ENCODE results near the gene EDDM3A.
"Not testable (repeated sequence)": the region's sequence is repeated elsewhere in the genome, so short reads cannot be mapped to it uniquely, and the experiment has no call there.

EDDM3A gene

DNA sequence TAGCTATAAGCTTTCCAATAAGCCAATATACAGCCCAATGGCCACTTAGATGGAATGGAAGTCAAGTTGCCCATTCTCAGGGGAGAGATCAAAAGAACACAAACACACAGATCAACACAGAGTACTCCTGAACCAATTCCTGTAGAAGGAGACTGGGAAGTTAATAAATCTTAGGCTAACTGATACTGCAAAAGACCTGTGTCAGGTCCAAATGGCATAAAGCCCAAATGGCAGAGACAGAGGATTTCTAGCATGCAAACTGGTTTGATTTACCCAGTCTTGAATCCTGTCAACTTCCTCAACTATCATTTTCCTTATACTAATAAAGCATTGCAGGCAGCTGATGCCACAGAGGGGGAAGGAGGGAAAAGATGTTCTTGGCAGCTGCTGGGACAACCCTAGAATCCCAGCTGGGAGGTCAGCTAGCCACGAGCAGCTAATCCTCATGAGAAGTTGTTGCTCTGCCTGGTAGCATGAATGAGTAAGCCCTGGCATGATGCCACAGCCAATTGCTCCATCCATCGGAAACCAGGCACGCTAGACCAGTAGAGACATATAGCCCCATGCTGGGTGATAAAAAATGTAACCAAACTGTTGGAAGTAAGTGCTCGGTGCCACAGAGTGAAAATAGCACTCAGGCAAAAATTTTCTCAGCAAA is 31.0 kb upstream of the EDDM3A start:
- H3K9me3 ChIP-seq (ENCODE audit: control insufficient read depth, low read length): no peaks in the 10 kb centered on the region
- no peak overlapping the region for H3K9ac ChIP-seq (ENCODE audit: low read length)
- H3K4me3 ChIP-seq (ENCODE audit: low read length): no peak overlapping the region
- H3K27me3 ChIP-seq (ENCODE audit: control insufficient read depth, insufficient read depth, low read length): no peaks in the 10 kb centered on the region
- H3K36me3 ChIP-seq (ENCODE audit: control insufficient read depth, insufficient read depth, low read length): no peaks in the 10 kb centered on the region
- peaks cover 66% of the 10 kb centered on the region for H3K4me1 ChIP-seq (ENCODE audit: control insufficient read depth, insufficient read depth, low read length)

DNA sequence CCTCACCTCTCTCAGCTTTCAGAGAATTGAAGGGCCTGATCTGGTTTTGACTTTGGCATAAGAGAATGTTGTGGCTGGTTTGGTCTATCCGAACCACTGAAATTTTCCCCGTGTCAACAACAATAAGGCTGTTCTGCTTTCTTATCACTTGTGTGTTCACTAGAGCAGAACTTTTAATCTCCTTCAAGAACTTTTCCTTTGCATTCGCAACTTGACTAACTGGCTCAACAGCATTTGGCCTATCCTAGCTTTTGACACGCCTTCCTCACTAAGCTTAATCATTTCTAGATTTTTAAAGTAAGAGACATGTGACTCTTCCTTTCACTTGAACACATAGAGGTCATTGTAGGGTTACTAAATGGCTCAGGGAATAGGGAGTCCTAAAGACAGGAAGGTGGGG is 25.9 kb upstream of the EDDM3A start:
- H3K9me3 ChIP-seq (ENCODE audit: control insufficient read depth, low read length): no peaks in the 10 kb centered on the region
- no peaks in the 10 kb centered on the region for H3K36me3 ChIP-seq (ENCODE audit: control insufficient read depth, insufficient read depth, low read length)
- H3K4me3 ChIP-seq (ENCODE audit: low read length): no peak overlapping the region
- H3K27me3 ChIP-seq (ENCODE audit: control insufficient read depth, insufficient read depth, low read length): no peaks in the 10 kb centered on the region
- no peak overlapping the region for H3K9ac ChIP-seq (ENCODE audit: low read length)
- H3K4me1 ChIP-seq (ENCODE audit: control insufficient read depth, insufficient read depth, low read length): peaks cover 33% of the 10 kb centered on the region

DNA sequence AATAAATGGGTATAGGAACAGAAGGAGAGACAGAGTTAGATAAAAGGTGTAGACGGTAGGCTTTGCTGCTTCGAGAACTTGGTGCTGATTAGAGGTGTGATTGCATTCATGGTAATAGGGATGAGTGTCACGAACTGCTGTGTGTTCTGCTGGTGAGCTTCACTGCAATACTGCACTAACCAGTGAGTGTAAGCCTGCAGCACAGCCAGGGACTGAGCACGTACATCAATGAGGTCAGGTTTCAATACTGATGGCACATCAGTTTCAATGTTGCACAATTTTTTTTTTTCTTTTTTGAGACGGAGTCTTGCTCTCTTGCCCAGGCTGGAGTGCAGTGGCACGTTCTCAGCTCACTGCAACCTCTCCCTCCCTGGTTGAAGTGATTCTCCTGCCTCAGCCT is 24.9 kb upstream of the EDDM3A start:
- no peak overlapping the region for H3K4me3 ChIP-seq (ENCODE audit: low read length)
- no peak overlapping the region for H3K9ac ChIP-seq (ENCODE audit: low read length)
- no peaks in the 10 kb centered on the region for H3K27me3 ChIP-seq (ENCODE audit: control insufficient read depth, insufficient read depth, low read length)
- peaks cover 26% of the 10 kb centered on the region for H3K4me1 ChIP-seq (ENCODE audit: control insufficient read depth, insufficient read depth, low read length)
- no peaks in the 10 kb centered on the region for H3K36me3 ChIP-seq (ENCODE audit: control insufficient read depth, insufficient read depth, low read length)
- H3K9me3 ChIP-seq (ENCODE audit: control insufficient read depth, low read length): no peaks in the 10 kb centered on the region

DNA sequence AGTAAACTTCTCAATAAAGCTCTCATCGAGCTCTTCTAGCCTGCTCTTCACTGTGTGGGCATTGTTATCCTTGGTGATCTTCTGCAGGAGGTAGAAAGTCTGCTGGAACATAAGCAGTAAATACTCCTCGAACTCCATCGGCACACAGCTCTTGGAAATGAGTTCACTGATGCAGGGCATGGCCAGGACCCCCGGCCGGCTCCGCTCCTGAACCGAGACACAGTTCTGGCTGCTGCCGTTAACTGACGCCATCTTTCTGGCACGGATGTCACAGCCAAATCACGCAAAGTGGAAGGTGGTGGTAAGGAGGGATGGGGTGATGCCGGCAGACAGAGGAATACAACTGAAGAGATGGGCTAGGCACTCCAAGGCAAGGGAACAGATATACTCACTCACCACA is 23.7 kb upstream of the EDDM3A start:
- H3K4me3 ChIP-seq (ENCODE audit: low read length): no peak overlapping the region
- H3K9me3 ChIP-seq (ENCODE audit: control insufficient read depth, low read length): no peaks in the 10 kb centered on the region
- no peak overlapping the region for H3K9ac ChIP-seq (ENCODE audit: low read length)
- peaks cover 35% of the 10 kb centered on the region for H3K4me1 ChIP-seq (ENCODE audit: control insufficient read depth, insufficient read depth, low read length)
- H3K27me3 ChIP-seq (ENCODE audit: control insufficient read depth, insufficient read depth, low read length): no peaks in the 10 kb centered on the region
- no peaks in the 10 kb centered on the region for H3K36me3 ChIP-seq (ENCODE audit: control insufficient read depth, insufficient read depth, low read length)

DNA sequence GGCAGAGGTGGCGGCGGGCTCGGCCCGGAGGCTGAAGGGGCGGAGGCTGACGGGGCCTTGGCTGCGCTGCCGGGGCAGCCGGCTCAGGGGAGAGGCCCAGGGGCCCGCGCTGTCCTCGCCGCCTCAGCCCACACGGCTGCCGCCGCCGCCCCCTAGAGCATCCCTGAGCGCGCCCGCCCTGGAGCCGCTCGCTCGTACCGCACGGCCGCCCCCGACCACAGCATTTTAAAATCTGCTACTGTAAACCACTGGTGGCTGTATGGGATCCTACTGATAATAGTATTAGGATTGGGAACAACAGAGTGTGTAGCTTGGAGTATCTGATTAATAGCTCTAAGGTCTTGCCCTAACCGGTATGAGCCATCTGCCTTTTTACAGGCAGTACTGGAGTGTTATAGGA is 22.2 kb upstream of the EDDM3A start:
- peaks cover 31% of the 10 kb centered on the region for H3K4me1 ChIP-seq (ENCODE audit: control insufficient read depth, insufficient read depth, low read length)
- H3K27me3 ChIP-seq (ENCODE audit: control insufficient read depth, insufficient read depth, low read length): no peaks in the 10 kb centered on the region
- no peak overlapping the region for H3K9ac ChIP-seq (ENCODE audit: low read length)
- H3K4me3 ChIP-seq (ENCODE audit: low read length): no peak overlapping the region
- H3K36me3 ChIP-seq (ENCODE audit: control insufficient read depth, insufficient read depth, low read length): no peaks in the 10 kb centered on the region
- H3K9me3 ChIP-seq (ENCODE audit: control insufficient read depth, low read length): no peaks in the 10 kb centered on the region

DNA sequence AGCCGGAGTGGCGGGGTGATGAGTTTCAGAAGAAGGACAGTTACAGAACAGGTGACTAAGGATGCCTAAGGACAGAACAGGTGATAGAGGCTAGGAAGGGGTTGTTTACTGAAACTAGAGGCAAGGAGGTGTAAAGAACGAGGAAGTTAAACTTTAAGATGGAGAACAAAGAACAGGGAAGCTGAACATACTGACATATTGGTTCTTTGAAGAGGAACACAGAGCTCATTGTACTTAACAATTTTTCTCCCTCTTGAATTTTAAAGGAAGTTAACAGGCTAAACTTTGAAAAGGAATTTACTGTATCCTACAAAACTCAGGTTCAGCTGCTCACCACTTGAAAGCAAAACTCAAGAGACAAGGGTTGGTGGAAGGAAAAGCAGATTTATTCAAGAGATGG is 19.6 kb upstream of the EDDM3A start:
- H3K36me3 ChIP-seq (ENCODE audit: control insufficient read depth, insufficient read depth, low read length); H3K4me3 ChIP-seq (ENCODE audit: low read length); H3K9ac ChIP-seq (ENCODE audit: low read length); H3K27me3 ChIP-seq (ENCODE audit: control insufficient read depth, insufficient read depth, low read length); H3K4me1 ChIP-seq (ENCODE audit: control insufficient read depth, insufficient read depth, low read length); H3K9me3 ChIP-seq (ENCODE audit: control insufficient read depth, low read length): not testable (repeated sequence)

DNA sequence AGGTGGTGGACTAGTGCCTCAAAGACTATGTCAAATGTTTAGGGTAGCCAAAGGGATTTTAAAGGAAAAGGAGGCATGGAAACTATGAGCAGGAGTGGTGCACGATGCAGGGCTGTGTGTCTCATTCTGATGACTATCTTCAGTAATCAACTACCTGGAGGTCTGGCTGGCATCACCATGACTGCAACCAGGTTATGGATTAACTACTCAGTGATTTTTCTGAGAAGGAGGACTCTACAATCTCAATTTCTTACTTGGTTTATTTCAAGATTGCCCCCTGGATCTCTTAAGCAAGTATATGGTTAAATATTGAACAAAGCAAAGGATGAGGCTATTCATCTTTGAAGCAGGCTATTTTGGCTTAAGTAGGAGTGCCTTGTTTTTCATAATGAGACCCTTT is 19.2 kb upstream of the EDDM3A start:
- no peak overlapping the region for H3K9ac ChIP-seq (ENCODE audit: low read length)
- no peak overlapping the region for H3K4me3 ChIP-seq (ENCODE audit: low read length)
- H3K9me3 ChIP-seq (ENCODE audit: control insufficient read depth, low read length): no peaks in the 10 kb centered on the region
- H3K4me1 ChIP-seq (ENCODE audit: control insufficient read depth, insufficient read depth, low read length): peaks cover 8% of the 10 kb centered on the region
- H3K27me3 ChIP-seq (ENCODE audit: control insufficient read depth, insufficient read depth, low read length): no peaks in the 10 kb centered on the region
- no peaks in the 10 kb centered on the region for H3K36me3 ChIP-seq (ENCODE audit: control insufficient read depth, insufficient read depth, low read length)

DNA sequence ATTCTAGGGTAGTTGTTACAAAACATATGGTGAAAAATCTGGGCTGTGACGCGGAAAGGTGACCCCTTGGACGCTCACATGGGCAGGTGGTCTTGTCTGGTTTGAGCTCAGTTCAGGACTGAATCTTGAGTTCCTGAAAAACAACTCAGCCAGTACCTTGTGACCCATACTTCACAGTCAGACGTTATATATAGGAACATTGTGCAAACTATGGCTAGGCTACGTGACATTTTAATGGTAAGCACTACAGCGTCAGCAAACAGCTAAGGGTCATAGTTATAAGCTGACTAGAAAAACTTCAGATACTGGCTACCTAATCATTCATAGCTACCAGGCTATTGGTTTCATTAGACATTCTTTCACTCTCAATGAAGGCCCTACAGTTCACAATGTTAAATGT is 14.8 kb upstream of the EDDM3A start:
- no peak overlapping the region for H3K4me3 ChIP-seq (ENCODE audit: low read length)
- no peaks in the 10 kb centered on the region for H3K9me3 ChIP-seq (ENCODE audit: control insufficient read depth, low read length)
- H3K36me3 ChIP-seq (ENCODE audit: control insufficient read depth, insufficient read depth, low read length): no peaks in the 10 kb centered on the region
- H3K4me1 ChIP-seq (ENCODE audit: control insufficient read depth, insufficient read depth, low read length): peaks cover 8% of the 10 kb centered on the region
- H3K9ac ChIP-seq (ENCODE audit: low read length): no peak overlapping the region
- no peaks in the 10 kb centered on the region for H3K27me3 ChIP-seq (ENCODE audit: control insufficient read depth, insufficient read depth, low read length)

DNA sequence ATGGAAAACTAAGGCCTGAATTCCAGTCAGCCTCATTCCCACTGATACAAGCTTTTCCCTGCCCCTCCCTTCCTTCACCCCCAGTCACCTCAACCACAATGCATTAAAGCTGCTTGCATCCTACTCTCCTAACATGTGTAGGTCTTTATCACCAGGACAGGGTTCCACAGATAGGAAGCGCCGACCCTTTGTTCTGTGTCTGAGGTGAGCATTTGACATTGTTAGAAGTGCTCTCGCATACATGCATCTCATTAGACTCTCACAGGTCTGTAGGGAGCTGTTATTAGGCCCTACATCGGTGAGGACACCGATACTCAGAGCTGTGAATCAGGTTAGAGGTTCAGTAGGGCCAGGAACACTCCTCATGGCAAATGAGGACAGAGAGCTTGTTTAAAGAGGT is 13.2 kb upstream of the EDDM3A start:
- no peaks in the 10 kb centered on the region for H3K9me3 ChIP-seq (ENCODE audit: control insufficient read depth, low read length)
- no peak overlapping the region for H3K4me3 ChIP-seq (ENCODE audit: low read length)
- H3K9ac ChIP-seq (ENCODE audit: low read length): no peak overlapping the region
- no peaks in the 10 kb centered on the region for H3K4me1 ChIP-seq (ENCODE audit: control insufficient read depth, insufficient read depth, low read length)
- no peaks in the 10 kb centered on the region for H3K36me3 ChIP-seq (ENCODE audit: control insufficient read depth, insufficient read depth, low read length)
- no peaks in the 10 kb centered on the region for H3K27me3 ChIP-seq (ENCODE audit: control insufficient read depth, insufficient read depth, low read length)

DNA sequence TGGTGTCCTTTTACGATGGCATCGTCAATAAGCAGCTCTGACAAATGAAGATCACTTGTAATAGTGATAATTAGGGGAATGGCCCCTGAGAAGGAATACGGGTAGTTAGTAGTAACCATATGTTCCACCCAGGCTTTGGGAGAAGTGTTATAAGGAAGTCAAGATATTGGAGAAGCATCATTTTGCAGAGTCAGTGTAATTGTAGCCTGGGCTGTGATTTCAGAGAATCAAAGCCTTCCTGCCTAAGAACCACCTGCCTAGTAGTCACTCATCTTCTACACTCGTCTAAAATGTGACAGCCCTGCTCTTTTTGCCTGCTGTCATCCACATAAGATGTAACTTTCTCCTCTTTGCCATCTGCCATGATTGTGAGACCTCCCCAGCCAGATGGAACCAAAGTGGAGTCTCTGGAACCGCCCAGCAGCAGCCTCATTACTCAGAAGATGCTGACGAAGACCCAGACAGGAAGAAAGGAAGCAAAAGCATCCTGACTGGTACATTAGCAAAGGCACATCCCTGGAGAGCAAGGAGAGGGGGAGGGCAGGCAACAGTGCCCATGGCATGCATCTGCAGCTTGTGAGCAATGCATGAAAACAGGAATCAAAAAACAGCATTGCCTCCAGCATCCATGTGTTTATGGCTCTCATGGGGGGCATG is 12.6 kb upstream of the EDDM3A start:
- H3K27me3 ChIP-seq (ENCODE audit: control insufficient read depth, insufficient read depth, low read length): no peaks in the 10 kb centered on the region
- no peaks in the 10 kb centered on the region for H3K4me1 ChIP-seq (ENCODE audit: control insufficient read depth, insufficient read depth, low read length)
- H3K9me3 ChIP-seq (ENCODE audit: control insufficient read depth, low read length): no peaks in the 10 kb centered on the region
- no peak overlapping the region for H3K4me3 ChIP-seq (ENCODE audit: low read length)
- no peak overlapping the region for H3K9ac ChIP-seq (ENCODE audit: low read length)
- no peaks in the 10 kb centered on the region for H3K36me3 ChIP-seq (ENCODE audit: control insufficient read depth, insufficient read depth, low read length)

DNA sequence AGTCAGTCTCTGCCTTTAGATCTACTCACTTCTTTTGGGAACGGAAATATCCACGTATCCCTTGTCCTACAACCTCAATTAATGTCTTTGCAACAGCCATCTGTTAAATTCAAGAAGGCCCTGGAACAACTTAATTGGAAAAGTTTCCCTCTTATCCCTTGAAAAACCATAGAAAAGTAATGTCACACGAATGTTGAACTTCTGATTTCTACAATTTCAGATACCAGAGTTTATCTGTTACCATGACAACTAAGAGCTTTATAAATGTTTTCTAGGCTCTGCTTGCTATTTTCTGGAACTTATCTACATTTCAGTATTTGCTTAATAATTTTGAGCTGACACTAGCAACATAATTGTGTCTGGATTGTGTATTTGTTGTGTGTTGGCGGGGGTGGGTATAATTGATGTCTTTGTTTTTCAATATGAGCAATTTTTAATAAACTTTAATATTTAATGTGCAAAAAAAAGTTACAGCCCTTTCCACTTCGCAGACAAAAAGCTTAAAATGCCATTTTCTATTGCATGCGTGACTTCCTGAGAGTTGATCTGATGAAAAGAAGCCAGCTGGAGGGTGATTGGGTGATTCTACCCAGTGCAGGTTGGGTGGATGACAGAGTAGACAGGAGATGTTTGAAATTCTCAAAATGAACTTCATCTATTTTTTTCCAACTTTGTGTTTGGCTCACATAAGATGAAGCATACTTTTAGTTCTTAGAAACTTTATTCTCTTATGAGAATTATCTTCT is 11.8 kb upstream of the EDDM3A start:
- Histone ChIP-seq H3K4me3 (ENCODE audit: low read length) (no peak overlapping the region), H3K27me3 (ENCODE audit: control insufficient read depth, insufficient read depth, low read length) (no peaks in the 10 kb centered on the region), H3K9ac (ENCODE audit: low read length) (no peak overlapping the region), H3K36me3 (ENCODE audit: control insufficient read depth, insufficient read depth, low read length) (no peaks in the 10 kb centered on the region), H3K9me3 (ENCODE audit: control insufficient read depth, low read length) (no peaks in the 10 kb centered on the region), H3K4me1 (ENCODE audit: control insufficient read depth, insufficient read depth, low read length) (no peaks in the 10 kb centered on the region)

DNA sequence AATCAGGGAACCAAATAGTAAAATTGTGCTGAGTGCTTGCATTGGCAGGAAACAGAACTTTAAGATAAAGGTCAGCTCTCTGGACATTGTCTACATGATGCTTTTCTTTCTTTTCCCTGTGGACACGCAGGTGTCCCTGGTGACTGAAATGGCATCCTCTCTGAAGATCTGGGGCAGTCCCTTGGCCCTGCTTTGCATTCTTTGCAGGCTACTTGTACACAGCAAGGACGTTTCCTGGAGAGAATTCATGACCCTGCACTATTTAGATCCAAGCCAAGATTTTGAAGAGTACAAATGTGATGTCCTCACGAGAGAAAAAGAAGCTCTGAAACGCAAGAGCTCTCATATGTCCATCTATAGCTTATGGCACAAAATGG is 11.3 kb upstream of the EDDM3A start:
- no peak overlapping the region for H3K9ac ChIP-seq (ENCODE audit: low read length)
- no peaks in the 10 kb centered on the region for H3K36me3 ChIP-seq (ENCODE audit: control insufficient read depth, insufficient read depth, low read length)
- no peaks in the 10 kb centered on the region for H3K4me1 ChIP-seq (ENCODE audit: control insufficient read depth, insufficient read depth, low read length)
- H3K27me3 ChIP-seq (ENCODE audit: control insufficient read depth, insufficient read depth, low read length): no peaks in the 10 kb centered on the region
- no peaks in the 10 kb centered on the region for H3K9me3 ChIP-seq (ENCODE audit: control insufficient read depth, low read length)
- no peak overlapping the region for H3K4me3 ChIP-seq (ENCODE audit: low read length)

Data from mucosa of stomach (tissue), 1 donor.